ENCODE data around the gene PLA2R1. TPM values are rescaled to one million over a fixed set of nuclear protein-coding genes. Genes with fewer than 3 reads are reported as not detected.

The PLA2R1 gene
- total RNA-seq, 1 donor from 2014 or later: 0.34 TPM

- peaks cover 12% of the 10 kb centered on the region for H3K9me3 Mint-ChIP-seq (ENCODE audit: unreplicated experiment)
Measured at GRCh38 chr2:160092445-160092844, 30.0 kb upstream of the PLA2R1 start.

GRCh38 chr2:160091381-160091780, 29.0 kb upstream of the PLA2R1 start:
- no peaks in the 10 kb centered on the region for H3K4me1 Mint-ChIP-seq (ENCODE audit: low read depth, unreplicated experiment)

More at GRCh38 chr2:160092445-160092844, 30.0 kb upstream of the PLA2R1 start:
- Mint-ChIP-seq H3K27me3 (ENCODE audit: unreplicated experiment) (no peaks in the 10 kb centered on the region), H3K36me3 (ENCODE audit: unreplicated experiment) (peaks cover 34% of the 10 kb centered on the region), H3K4me3 (ENCODE audit: unreplicated experiment) (no peak overlapping the region), H3K4me1 (ENCODE audit: low read depth, unreplicated experiment) (no peaks in the 10 kb centered on the region), H3K27ac (ENCODE audit: unreplicated experiment) (no peak overlapping the region)
- DNase-seq: no peak
- no peak for TF ChIP-seq CTCF (IDR thresholded peaks at IDR 0.05; ENCODE audit: partially characterized antibody, unreplicated experiment)

GRCh38 chr2:160087854-160088745, 25.7 kb upstream of the PLA2R1 start:
- no peak overlapping the region for H3K4me3 Mint-ChIP-seq (ENCODE audit: unreplicated experiment)
- DNase-seq: no peak
- H3K36me3 Mint-ChIP-seq (ENCODE audit: unreplicated experiment): peaks cover 35% of the 10 kb centered on the region
- H3K27me3 Mint-ChIP-seq (ENCODE audit: unreplicated experiment): peaks cover 2% of the 10 kb centered on the region
- H3K4me1 Mint-ChIP-seq (ENCODE audit: low read depth, unreplicated experiment): no peaks in the 10 kb centered on the region
- no peak overlapping the region for H3K27ac Mint-ChIP-seq (ENCODE audit: unreplicated experiment)
- peak; percentile 32 for TF ChIP-seq CTCF (IDR thresholded peaks at IDR 0.05; ENCODE audit: partially characterized antibody, unreplicated experiment)
- H3K9me3 Mint-ChIP-seq (ENCODE audit: unreplicated experiment): peaks cover 10% of the 10 kb centered on the region

More at GRCh38 chr2:160091381-160091780, 29.0 kb upstream of the PLA2R1 start:
- no peak for TF ChIP-seq CTCF (IDR thresholded peaks at IDR 0.05; ENCODE audit: partially characterized antibody, unreplicated experiment)
- H3K9me3 Mint-ChIP-seq (ENCODE audit: unreplicated experiment): peaks cover 13% of the 10 kb centered on the region
- no peak overlapping the region for H3K27ac Mint-ChIP-seq (ENCODE audit: unreplicated experiment)
- H3K4me3 Mint-ChIP-seq (ENCODE audit: unreplicated experiment): no peak overlapping the region
- no peak for DNase-seq
- peaks cover 2% of the 10 kb centered on the region for H3K27me3 Mint-ChIP-seq (ENCODE audit: unreplicated experiment)
- H3K36me3 Mint-ChIP-seq (ENCODE audit: unreplicated experiment): peaks cover 39% of the 10 kb centered on the region

- DNase-seq: no peak
- H3K4me1 Mint-ChIP-seq (ENCODE audit: low read depth, unreplicated experiment): no peaks in the 10 kb centered on the region
- TF ChIP-seq CTCF (IDR thresholded peaks at IDR 0.05; ENCODE audit: partially characterized antibody, unreplicated experiment): no peak
- peaks cover 35% of the 10 kb centered on the region for H3K36me3 Mint-ChIP-seq (ENCODE audit: unreplicated experiment)
- H3K4me3 Mint-ChIP-seq (ENCODE audit: unreplicated experiment): no peak overlapping the region
- no peak overlapping the region for H3K27ac Mint-ChIP-seq (ENCODE audit: unreplicated experiment)
- H3K27me3 Mint-ChIP-seq (ENCODE audit: unreplicated experiment): peaks cover 2% of the 10 kb centered on the region
- H3K9me3 Mint-ChIP-seq (ENCODE audit: unreplicated experiment): peaks cover 12% of the 10 kb centered on the region
Measured at GRCh38 chr2:160085662-160086061, 23.2 kb upstream of the PLA2R1 start.
